HG02571 (cell line): ENCODE measurements around the gene CCDC102A.

Experiments used
- ATAC-seq: cut with Tn5 transposase; IDR thresholded peaks from one replicate; pipeline ENCODE4 v1.9.1; 2021; ENCODE audit warnings: mild to moderate bottlenecking, moderate library complexity; ENCODE audit not compliant: unreplicated experiment

The CCDC102A gene

DNA sequence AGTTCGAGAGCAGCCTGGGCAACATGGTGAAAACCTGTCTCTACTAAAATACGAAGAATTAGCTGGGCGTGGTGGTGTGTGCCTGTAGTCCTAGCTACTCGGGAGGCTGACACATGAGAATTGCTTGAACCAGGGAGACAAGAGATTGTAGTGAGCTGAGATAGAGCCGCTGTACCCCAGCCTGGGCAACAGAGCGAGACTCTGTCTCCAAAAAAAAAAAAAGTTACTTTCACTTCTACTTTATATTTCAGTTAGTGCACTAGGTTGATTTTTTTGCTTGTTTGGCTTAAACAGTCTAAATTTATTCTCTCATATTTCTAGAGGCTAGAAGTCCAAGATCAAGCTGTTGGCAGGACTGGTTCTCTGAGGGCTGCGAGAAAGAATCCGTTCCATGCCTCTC, 13.4 kb downstream of the CCDC102A start:
- ATAC-seq: no peak

- no peak for ATAC-seq
Observed at GRCh38 chr16:57519796-57520360, 16.5 kb downstream of the CCDC102A start.

- ATAC-seq: no peak
Observed at GRCh38 chr16:57518922-57519321, 17.4 kb downstream of the CCDC102A start.

DNA sequence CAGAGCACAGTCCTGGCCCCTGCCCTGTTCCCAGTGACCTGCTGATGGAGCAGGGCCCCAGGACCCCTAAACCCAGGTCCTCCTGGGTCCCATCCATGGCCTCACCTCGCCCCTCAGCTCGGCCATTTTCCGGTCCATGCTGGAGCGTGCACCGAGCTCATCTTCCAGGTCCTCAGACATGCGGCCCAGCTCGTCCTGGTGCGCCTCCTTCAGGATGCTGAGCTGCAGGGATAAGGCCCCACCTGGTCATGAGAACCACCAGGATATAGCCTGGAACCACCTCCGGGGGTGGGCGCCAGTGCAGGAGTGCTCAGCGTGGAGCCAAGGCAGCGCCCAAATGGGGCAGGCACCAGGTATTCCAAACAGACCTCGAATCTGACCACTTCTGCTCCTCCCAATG, 17.9 kb downstream of the CCDC102A start:
- ATAC-seq: no peak

DNA sequence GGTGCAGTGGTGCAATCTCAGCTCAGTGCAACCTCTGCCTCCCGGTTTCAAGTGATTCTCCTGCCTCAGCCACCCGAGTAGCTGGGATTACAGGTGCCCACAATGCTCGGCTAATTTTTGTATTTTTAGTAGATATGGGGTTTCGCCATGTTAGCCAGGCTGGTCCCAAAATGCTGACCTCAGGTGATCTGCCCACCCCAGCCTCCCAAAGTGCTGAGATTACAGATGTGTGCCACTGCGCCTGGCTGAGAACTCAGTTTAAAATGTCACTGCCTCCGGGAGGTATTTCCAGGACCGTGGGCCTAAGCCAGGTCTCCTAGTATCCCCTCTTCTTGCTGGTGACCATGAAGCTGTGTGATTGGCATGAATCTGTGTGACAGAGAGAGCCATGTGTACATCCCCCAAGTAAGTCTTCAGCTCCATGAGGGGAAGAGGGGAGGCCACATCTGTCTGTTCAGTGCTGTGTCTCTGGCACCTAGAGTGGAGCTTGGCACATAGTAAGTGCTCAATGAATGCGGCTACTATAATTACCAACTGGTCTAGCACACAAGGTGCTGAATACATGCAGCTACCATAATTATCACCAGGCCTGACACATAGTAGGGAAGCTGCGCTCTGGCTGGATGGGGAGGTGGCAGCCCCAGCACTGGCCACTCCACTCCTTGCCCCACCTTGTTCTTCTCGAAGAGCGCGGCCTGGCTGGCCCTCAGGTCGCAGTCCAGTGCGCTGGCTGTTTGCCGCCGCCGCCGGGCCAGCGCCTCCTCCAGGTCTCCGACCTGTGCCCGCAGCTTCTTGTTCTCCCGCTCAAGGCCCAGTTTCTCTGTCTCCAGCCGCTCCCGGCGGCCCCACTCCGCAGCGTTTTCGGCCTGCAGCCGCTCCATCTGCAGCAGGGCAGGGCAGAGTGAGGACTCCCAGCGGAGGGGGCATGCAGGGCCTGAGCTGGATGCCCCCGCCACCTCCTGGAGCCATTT, 18.7 kb downstream of the CCDC102A start:
- no peak for ATAC-seq

- ATAC-seq: no peak
Observed at GRCh38 chr16:57516773-57517172, 19.6 kb downstream of the CCDC102A start.

GRCh38 chr16:57516176-57516725, 20.1 kb downstream of the CCDC102A start:
- no peak for ATAC-seq

- ATAC-seq: no peak
Observed at GRCh38 chr16:57514791-57515600, 21.4 kb downstream of the CCDC102A start.

GRCh38 chr16:57514371-57514770, 22.0 kb downstream of the CCDC102A start:
- ATAC-seq: no peak

DNA sequence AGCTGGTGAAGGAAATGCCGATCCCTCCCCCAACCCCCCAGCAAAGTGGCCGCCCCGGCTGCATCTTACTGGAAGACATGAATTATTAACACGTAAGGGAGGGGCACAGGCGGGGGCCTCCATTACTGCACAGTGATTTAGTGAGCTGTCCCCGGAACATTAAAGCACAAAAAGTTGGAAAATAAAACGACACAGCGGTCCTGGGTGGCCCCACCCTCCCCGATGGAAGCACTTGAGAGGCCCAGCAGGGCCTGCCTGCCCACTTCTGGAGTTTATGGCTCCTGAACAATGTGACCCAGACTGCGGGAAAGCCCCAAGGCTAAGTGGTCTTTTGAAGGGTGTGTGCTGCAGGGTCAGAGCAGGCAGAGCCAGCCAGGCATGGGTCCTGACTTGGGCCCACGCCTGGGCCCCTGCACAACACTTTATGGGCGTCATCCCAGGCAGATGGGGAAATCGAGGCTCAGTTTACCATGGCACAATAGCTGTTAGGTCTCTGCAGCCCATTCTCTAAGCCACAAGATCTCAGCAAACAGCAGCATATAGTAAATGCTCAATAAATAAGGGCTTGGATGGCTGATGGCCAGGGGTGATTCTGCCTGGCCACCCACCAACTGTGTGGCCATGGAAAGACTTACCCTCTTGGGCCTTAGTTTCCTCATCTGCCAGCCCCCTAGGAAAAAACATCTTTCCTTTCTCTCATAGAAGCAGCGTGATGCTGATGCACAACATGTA, 22.8 kb downstream of the CCDC102A start:
- ATAC-seq: no peak

GRCh38 chr16:57512296-57513001, 23.9 kb downstream of the CCDC102A start:
- no peak for ATAC-seq

DNA sequence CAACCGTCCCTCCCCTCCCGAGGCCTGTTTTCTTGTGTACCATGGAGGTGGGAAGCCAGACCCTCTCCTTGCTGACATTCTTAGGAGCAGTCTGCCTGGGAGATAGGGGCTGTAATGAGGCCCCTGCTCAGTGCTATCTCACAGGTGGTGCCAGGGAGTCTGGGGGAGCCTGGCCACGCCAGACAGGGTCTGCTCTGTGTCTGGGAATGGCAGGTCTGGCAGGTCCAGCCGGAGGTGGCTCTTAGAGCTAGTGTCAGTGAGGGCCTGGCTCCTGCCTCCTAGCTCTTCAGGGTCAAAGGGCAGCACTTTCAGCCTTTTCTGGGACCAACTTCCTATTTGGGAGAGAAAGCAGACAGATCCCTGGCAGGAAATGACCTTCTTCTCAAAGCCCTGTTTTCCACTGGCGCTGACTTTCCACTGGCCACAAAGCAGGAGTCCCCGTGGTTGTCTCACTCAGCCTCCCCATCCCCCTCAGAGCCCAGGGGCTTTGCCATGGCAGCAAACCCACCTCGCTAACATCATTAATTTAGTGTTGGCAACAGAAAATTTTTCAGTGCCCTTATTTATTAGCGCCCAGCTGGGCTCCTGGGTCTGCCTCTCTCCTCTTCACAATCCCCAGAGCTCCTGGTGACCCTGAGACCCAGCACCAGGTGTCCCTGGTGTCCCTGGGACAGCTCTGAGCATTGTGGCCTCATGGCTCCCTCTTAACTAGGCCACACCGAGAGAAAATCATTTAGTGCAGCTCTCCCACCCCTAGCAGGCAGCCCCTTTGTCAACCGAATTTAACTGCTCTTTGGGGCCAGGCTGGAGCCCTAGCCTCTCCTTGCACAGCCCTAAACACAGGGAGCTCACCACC, 26.1 kb downstream of the CCDC102A start:
- ATAC-seq: no peak

DNA sequence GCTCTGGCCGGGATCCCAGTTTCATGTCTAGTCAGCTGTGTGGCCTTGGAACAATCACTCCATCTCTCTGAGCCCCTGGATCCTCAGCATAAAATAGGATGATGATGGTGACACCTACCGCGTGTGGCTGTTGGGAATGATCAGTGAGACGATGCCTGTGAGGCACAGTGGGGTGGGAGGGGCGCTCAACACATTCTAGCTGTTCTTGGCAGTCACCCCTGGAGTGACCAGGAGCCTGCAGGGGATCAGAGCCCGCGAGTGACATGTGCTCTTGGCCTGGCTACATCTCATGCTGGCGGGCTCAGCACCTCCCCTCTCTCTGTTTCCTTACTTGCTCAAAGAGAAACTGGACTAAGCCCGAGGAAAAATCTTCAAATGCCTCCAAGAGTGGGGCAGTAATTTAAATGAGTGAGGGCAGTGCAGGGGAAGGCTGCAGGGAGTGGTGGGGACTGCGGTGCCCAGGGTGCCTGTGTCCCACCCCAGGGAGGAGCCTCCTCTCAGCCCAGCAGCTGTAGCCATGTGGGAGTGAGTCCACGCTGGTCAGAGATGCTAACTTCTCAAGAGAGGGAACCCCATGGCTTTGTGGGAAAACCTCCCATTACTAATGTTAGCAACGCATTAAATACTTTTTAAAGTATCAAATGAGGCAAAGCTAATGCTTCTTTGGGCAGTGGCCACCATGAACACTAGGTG, 27.0 kb downstream of the CCDC102A start:
- ATAC-seq: no peak

GRCh38 chr16:57508035-57508425, 28.3 kb downstream of the CCDC102A start:
- ATAC-seq: no peak

GRCh38 chr16:57507136-57508034, 29.0 kb downstream of the CCDC102A start:
- no peak for ATAC-seq

DNA sequence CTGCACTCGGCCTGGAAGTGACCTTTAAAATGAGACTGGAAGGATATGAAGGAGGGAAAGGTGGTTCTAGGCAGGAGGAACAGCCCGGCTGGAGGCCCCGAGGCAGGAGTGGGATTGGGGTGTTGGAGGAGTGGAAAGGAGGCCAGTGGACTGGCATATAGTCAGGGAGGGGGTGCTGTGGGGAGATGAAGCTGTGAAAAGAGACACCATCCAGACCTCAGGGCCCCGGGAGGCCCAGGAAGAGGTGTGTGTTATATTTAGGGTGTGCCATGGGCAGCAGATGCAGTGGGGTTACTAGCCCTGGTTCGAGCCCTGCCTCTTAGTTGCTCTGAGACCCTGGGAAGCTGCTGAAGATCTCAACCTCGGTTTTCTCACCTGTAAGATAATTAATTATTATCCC, 31.2 kb downstream of the CCDC102A start:
- ATAC-seq: no peak

DNA sequence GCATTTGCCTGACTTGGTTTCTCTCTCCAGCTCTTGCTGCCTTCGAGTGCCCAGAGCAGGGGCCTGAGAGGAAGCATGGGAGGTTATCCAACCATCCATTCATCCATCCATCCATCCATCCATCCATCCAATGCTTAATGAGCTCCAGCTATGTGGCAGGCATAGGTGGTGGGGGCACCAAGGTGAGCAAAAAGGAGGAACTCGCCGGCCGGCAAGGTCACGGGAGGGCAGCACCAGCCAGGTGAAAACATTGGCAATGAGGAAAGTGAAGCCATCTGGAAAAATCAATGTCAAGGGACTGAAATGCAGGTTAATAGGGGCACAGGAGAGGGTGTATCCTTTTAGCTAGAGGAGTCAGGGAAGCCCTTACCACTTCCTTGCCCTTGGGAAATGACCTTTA, 31.9 kb downstream of the CCDC102A start:
- no peak for ATAC-seq
